DND-41 (cell line): ENCODE results near the gene SHFL.
A peak's percentile ranks its signal among the peaks of the same experiment; 100 is the strongest.

ENCODE experiments used
- ATAC-seq: fragments of 200-7000 bp; cut with Tn5 transposase; 3 replicates; pipeline ENCODE4 v1.9.1; 2021; ENCODE audit warnings: low read depth; ENCODE audit not compliant: insufficient read depth
- DNase-seq: peaks from one replicate; pipeline ENCODE4 v3.0.0-alpha.2; 2020
- H2AFZ ChIP-seq: 2 replicates; pipeline ENCODE4 v1.6.0; 2012; ENCODE audit warnings: low read depth, low read length
- H3K27ac ChIP-seq: 2 replicates; pipeline ENCODE4 v1.5.1; 2012; ENCODE audit warnings: low read length, inconsistent platforms
- H3K27me3 ChIP-seq: fragments of 200-600 bp; sonication (generic); 2 replicates; pipeline ENCODE4 v1.6.0; 2012; ENCODE audit warnings: low read length, mild to moderate bottlenecking, inconsistent platforms; ENCODE audit not compliant: insufficient read depth, poor library complexity
- H3K36me3 ChIP-seq: 2 replicates; pipeline ENCODE4 v1.5.1; 2012; ENCODE audit warnings: low read length, inconsistent platforms; ENCODE audit not compliant: insufficient read depth
- H3K4me1 ChIP-seq: 2 replicates; pipeline ENCODE4 v1.5.1; 2012; ENCODE audit warnings: mild to moderate bottlenecking, low read length; ENCODE audit not compliant: insufficient read depth
- H3K4me2 ChIP-seq: 2 replicates; pipeline ENCODE4 v1.6.0; 2012; ENCODE audit warnings: mild to moderate bottlenecking, moderate library complexity, low read length, inconsistent platforms; ENCODE audit not compliant: insufficient read depth
- H3K4me3 ChIP-seq, 2 experiments: fragments of 200-600 bp in 1 of 2; shearing (Covaris generic) in 1 of 2; 2 replicates each; pipeline ENCODE4 v1.5.1; 2012 to 2016; ENCODE audit warnings: inconsistent platforms in 2 of 2, low read length in 2 of 2, mild to moderate bottlenecking in 2 of 2, low read depth in 1 of 2, moderate library complexity in 1 of 2
- H3K79me2 ChIP-seq: 2 replicates; pipeline ENCODE4 v1.6.0; 2012; ENCODE audit warnings: low read length, inconsistent platforms; ENCODE audit not compliant: insufficient read depth
- H3K9ac ChIP-seq: 2 replicates; pipeline ENCODE4 v1.6.0; 2012; ENCODE audit warnings: low read depth, mild to moderate bottlenecking, inconsistent platforms, low read length, moderate library complexity
- H3K9me3 ChIP-seq: 2 replicates; pipeline ENCODE4 v1.5.1; 2012; ENCODE audit warnings: low read length, moderate library complexity, mild to moderate bottlenecking, inconsistent platforms; ENCODE audit not compliant: insufficient read depth, severe bottlenecking
- H4K20me1 ChIP-seq: 2 replicates; pipeline ENCODE4 v1.6.0; 2012; ENCODE audit warnings: low read length; ENCODE audit not compliant: insufficient read depth
- CTCF ChIP-seq: IDR thresholded peaks from 2 replicates; pipeline ENCODE4 v1.5.1; 2012; ENCODE audit warnings: borderline replicate concordance, low read length, moderate library complexity, mild to moderate bottlenecking; ENCODE audit not compliant: poor library complexity, severe bottlenecking; ENCODE audit errors: extremely low read depth
- EZH2 ChIP-seq: IDR thresholded peaks from 3 replicates; pipeline ENCODE4 v1.6.1; 2012; ENCODE audit warnings: borderline replicate concordance, low read depth, mild to moderate bottlenecking, moderate library complexity, low read length, inconsistent platforms; ENCODE audit not compliant: severe bottlenecking

The SHFL gene

DNA sequence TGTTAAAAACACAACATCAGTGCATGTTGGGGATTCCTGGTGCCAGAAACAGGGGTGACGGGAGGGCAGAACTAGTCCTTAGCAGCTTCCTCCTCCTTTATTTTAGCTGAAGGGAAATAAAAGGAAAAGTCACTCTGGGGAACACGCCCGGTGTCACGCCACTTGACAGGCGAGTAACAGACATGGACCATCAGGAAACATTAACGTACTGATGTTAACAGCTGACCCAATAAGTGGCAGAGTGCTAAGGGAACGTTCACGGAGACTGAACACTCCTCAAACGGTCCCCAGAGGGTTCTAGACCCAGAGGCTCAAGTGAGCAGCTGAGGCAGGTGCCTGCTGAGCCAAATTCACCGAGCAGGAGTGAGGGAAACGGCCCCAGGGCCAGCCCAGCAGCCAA, 47.5 kb downstream of the SHFL start:
- Histone ChIP-seq H3K27ac (no peak overlapping the region), H2AFZ (no peak overlapping the region), H3K4me3 (no peak overlapping the region), H4K20me1 (peaks cover 44% of the 10 kb centered on the region), H3K4me2 (no peak overlapping the region), H3K36me3 (peaks cover 99% of the 10 kb centered on the region), H3K79me2 (0 out of 2 replicates have a peak, but pooled peaks cover 3% of the 10 kb centered on the region), H3K9me3 (no peaks in the 10 kb centered on the region), H3K4me1 (no peaks in the 10 kb centered on the region), H3K9ac (no peak overlapping the region), H3K27me3 (no peaks in the 10 kb centered on the region)
- DNase-seq (no peak), ATAC-seq (no peak)
- TF ChIP-seq CTCF = no peak
- no peak for TF ChIP-seq EZH2

DNA sequence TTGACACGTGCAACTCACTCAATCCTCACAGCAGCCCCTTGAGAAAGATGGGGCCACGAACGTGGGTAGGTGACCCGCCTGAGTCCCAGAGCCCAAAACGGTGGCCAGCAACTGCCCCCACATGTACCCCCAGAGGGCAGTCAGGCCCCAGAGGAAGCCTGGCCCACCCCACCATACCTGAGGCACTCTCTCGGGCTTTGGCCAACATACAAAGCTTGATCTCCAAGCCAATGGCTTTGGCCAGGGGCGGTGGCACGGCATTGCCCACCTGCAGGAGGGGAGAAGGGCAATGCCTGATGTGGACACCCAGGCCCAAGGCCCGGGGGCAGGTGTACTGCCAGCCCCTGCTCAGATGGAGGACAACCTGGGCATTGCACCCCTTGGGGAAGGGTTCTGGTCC, 47.9 kb downstream of the SHFL start:
- Histone ChIP-seq H4K20me1 (peaks cover 48% of the 10 kb centered on the region), H3K36me3 (peaks cover 99% of the 10 kb centered on the region), H3K9me3 (no peaks in the 10 kb centered on the region), H3K4me3 (no peak overlapping the region), H3K4me2 (no peak overlapping the region), H3K27me3 (no peaks in the 10 kb centered on the region), H2AFZ (no peak overlapping the region), H3K4me1 (no peaks in the 10 kb centered on the region), H3K79me2 (0 out of 2 replicates have a peak, but pooled peaks cover 3% of the 10 kb centered on the region), H3K9ac (no peak overlapping the region), H3K27ac (no peak overlapping the region)
- TF ChIP-seq CTCF (no peak), EZH2 (no peak)
- no peak for ATAC-seq
- DNase-seq = no peak

GRCh38 chr19:10135551-10136334, 49.6 kb downstream of the SHFL start:
- Histone ChIP-seq H2AFZ (no peak overlapping the region), H3K9me3 (no peaks in the 10 kb centered on the region), H4K20me1 (peaks cover 56% of the 10 kb centered on the region), H3K79me2 (0 out of 2 replicates have a peak, but pooled peaks cover 3% of the 10 kb centered on the region), H3K27ac (no peak overlapping the region), H3K4me3 (no peak overlapping the region), H3K4me1 (no peaks in the 10 kb centered on the region), H3K36me3 (peaks cover 99% of the 10 kb centered on the region), H3K9ac (no peak overlapping the region), H3K27me3 (no peaks in the 10 kb centered on the region), H3K4me2 (no peak overlapping the region)
- no peak for TF ChIP-seq EZH2
- no peak for TF ChIP-seq CTCF
- no peak for DNase-seq
- ATAC-seq = 0 out of 3 replicates have a peak, but pooled peaks have one; percentile 6
